B cell (primary cell): Measurements from ENCODE around the gene AAK1.
"Not testable (repeated sequence)": the region's sequence is repeated elsewhere in the genome, so short reads cannot be mapped to it uniquely, and the experiment has no call there.

ENCODE experiments used
- CTCF ChIP-seq: fragments of 200-600 bp; IDR thresholded peaks from one replicate; pipeline ENCODE4 v1.8.0; 2022; ENCODE audit warnings: antibody characterized with exemption, mild to moderate bottlenecking
- EZH2 ChIP-seq: IDR thresholded peaks from 2 replicates; pipeline ENCODE4 v1.6.1; 2012; ENCODE audit warnings: borderline replicate concordance, low read depth, mild to moderate bottlenecking, moderate library complexity, low read length; ENCODE audit not compliant: insufficient read depth, poor library complexity, severe bottlenecking

- TF ChIP-seq CTCF, EZH2: not testable (repeated sequence)
Measured at GRCh38 chr2:69443673-69444072, 199.9 kb downstream of the AAK1 start.
